Measurements from ENCODE around the gene CHPT1. TPM values are rescaled to one million over a fixed set of nuclear protein-coding genes. Genes with fewer than 3 reads are reported as not detected.
"Not testable (repeated sequence)": the region's sequence is repeated elsewhere in the genome, so short reads cannot be mapped to it uniquely, and the experiment has no call there.

CHPT1 gene
- total and polyA plus RNA-seq, 4 donors, result 48.5 to 53.1 (median 50.7) TPM

DNA sequence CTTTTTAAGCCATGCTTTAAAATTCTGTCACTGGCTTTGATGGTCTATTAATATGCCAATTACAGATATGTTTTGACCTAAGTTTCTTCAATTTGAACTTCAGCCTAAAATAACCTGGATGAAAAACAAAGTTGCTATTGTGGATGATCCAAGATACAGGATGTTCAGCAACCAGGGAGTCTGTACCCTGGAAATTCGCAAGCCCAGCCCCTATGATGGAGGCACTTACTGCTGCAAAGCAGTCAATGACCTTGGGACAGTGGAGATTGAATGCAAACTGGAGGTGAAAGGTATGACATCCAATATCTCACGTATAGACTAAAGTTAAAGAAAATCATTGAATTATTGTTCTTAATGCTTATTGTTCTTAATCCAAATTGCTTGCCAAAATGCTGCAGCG is 17.2 kb upstream of the CHPT1 start:
- H3K27ac ChIP-seq (ENCODE audit: low read depth, low read length), result no peak overlapping the region
- no peaks in the 10 kb centered on the region for H3K4me1 ChIP-seq (ENCODE audit: control insufficient read depth, insufficient read depth, low read length)
- H3K4me3 ChIP-seq (ENCODE audit: low read depth, low read length), result no peak overlapping the region

DNA sequence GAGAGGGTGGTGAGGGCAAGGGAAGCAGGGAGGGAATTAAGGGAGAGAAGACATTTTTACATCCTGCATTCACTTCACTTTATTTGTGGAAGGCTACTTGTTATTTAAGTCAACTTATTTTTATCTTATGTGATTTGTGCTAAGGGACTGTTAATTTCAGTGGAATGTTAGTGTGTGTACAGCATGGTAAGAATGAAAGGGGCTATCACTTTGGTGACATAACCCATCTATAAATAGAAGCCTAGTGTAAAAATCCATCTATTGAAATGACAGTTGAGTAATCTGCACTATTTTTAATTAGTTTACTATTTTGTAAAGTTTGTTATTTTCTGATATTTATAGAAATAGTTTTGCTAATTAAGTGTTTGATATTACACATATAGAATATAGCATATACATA is 16.8 kb upstream of the CHPT1 start:
- H3K36me3 ChIP-seq (ENCODE audit: control insufficient read depth, insufficient read depth, low read length), result no peaks in the 10 kb centered on the region
- no peaks in the 10 kb centered on the region for H3K27me3 ChIP-seq (ENCODE audit: control insufficient read depth, insufficient read depth, low read length)
- H3K27ac ChIP-seq (ENCODE audit: low read depth, low read length), result no peak overlapping the region
- H3K4me1 ChIP-seq (ENCODE audit: control insufficient read depth, insufficient read depth, low read length), result no peaks in the 10 kb centered on the region
- H3K9me3 ChIP-seq (ENCODE audit: control insufficient read depth, insufficient read depth, low read length), result no peaks in the 10 kb centered on the region
- H3K4me3 ChIP-seq (ENCODE audit: low read depth, low read length), result no peak overlapping the region
- no peak for DNase-seq (ENCODE audit: low read depth in 4 of 6, low spot score in 6 of 6)

More for the DNA sequence above, 17.2 kb upstream of the CHPT1 start:
- DNase-seq (ENCODE audit: low read depth in 4 of 6, low spot score in 6 of 6), result no peak
- H3K36me3 ChIP-seq (ENCODE audit: control insufficient read depth, insufficient read depth, low read length), result no peaks in the 10 kb centered on the region
- WGBS (ENCODE audit: insufficient coverage), result 100% methylated on average over 1 of the region's 3 CpGs
- H3K27me3 ChIP-seq (ENCODE audit: control insufficient read depth, insufficient read depth, low read length), result no peaks in the 10 kb centered on the region
- H3K9me3 ChIP-seq (ENCODE audit: control insufficient read depth, insufficient read depth, low read length), result no peaks in the 10 kb centered on the region

DNA sequence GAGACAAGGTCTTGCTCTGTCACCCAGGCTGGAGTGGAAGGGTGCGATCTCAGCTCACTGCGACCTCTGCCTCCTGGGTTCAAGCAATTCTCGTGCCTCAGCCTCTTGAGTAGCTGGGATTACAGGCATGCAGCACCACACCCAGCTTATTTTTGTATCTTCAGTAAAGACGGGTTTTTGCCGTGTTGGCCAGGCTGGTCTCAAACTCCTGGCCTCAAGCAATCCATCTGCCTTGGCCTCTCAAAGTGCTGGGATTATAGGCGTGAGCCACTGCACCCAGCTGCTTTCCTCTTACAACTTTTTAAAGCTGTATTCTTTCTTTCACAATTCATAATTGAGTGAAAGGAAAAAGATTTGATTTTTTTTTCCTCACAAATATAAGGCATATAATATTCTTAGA is 15.8 kb upstream of the CHPT1 start:
- H3K4me1 ChIP-seq (ENCODE audit: control insufficient read depth, insufficient read depth, low read length); H3K9me3 ChIP-seq (ENCODE audit: control insufficient read depth, insufficient read depth, low read length); DNase-seq (ENCODE audit: low read depth in 4 of 6, low spot score in 6 of 6); H3K36me3 ChIP-seq (ENCODE audit: control insufficient read depth, insufficient read depth, low read length); H3K27ac ChIP-seq (ENCODE audit: low read depth, low read length); H3K4me3 ChIP-seq (ENCODE audit: low read depth, low read length); H3K27me3 ChIP-seq (ENCODE audit: control insufficient read depth, insufficient read depth, low read length): not testable (repeated sequence)
- WGBS (ENCODE audit: insufficient coverage), result 86% methylated on average over 5 of the region's 6 CpGs

DNA sequence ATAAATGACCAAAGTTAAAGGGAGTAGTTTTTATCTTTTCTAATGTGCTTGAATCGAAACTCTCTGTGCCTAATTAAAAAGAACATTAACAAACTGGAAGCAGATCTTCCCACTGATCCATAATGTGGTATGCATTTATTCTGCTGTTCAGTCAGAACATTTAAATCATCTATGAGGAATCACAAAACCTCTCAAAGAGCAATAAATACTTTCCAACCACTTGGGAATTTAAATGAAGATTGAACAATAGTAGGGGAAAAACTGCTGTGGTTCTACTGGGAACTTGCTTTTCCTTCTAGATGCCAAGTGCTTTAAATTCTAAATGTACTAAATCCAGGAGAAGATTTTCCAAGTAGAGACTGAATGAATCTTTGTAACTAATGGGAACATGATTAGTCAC is 12.3 kb upstream of the CHPT1 start:
- no CpG with 5 or more reads among the region's 1 CpG for WGBS (ENCODE audit: insufficient coverage)
- Histone ChIP-seq H3K4me1 (ENCODE audit: control insufficient read depth, insufficient read depth, low read length) (no peaks in the 10 kb centered on the region), H3K27me3 (ENCODE audit: control insufficient read depth, insufficient read depth, low read length) (no peaks in the 10 kb centered on the region), H3K36me3 (ENCODE audit: control insufficient read depth, insufficient read depth, low read length) (no peaks in the 10 kb centered on the region), H3K27ac (ENCODE audit: low read depth, low read length) (peak overlapping the region; percentile 42), H3K9me3 (ENCODE audit: control insufficient read depth, insufficient read depth, low read length) (no peaks in the 10 kb centered on the region), H3K4me3 (ENCODE audit: low read depth, low read length) (no peak overlapping the region)
- DNase-seq (ENCODE audit: low read depth in 4 of 6, low spot score in 6 of 6), result no peak

GRCh38 chr12:101686176-101686575 is 11.3 kb upstream of the CHPT1 start:
- no peaks in the 10 kb centered on the region for H3K27me3 ChIP-seq (ENCODE audit: control insufficient read depth, insufficient read depth, low read length)

DNA sequence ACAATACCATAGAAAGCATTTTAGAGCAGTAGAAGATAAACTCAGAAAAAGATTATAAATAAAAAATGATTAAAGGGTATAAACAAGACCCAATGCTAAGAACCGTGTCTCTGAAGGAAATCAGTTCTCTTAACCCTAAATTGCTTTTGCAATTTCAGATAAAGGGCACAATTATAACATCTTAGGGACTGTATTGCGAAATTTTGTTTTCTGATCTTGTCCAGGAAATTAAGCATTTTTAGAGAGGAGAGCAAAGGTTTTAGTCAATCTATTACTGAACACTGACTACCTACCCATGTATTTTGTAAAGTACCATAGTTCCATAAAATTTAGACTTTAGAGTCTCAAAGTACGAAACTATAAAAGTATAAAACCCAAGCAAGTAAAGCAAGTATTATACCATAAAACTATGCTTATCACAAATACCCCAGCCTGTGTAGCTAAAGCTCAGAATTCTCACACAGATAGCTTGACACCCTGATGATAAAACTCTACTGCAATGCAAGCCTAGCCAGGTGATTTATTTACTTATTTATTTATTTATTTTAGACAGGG is 6.8 kb upstream of the CHPT1 start:
- DNase-seq (ENCODE audit: low read depth in 4 of 6, low spot score in 6 of 6), result no peak
- Histone ChIP-seq H3K4me3 (ENCODE audit: low read depth, low read length) (no peak overlapping the region), H3K9me3 (ENCODE audit: control insufficient read depth, insufficient read depth, low read length) (no peaks in the 10 kb centered on the region), H3K4me1 (ENCODE audit: control insufficient read depth, insufficient read depth, low read length) (no peaks in the 10 kb centered on the region), H3K36me3 (ENCODE audit: control insufficient read depth, insufficient read depth, low read length) (no peaks in the 10 kb centered on the region), H3K27me3 (ENCODE audit: control insufficient read depth, insufficient read depth, low read length) (no peaks in the 10 kb centered on the region), H3K27ac (ENCODE audit: low read depth, low read length) (no peak overlapping the region)
- WGBS (ENCODE audit: insufficient coverage), result no CpG with 5 or more reads among the region's 3 CpGs

More at GRCh38 chr12:101686176-101686575, 11.3 kb upstream of the CHPT1 start:
- Histone ChIP-seq H3K4me3 (ENCODE audit: low read depth, low read length) (no peak overlapping the region), H3K4me1 (ENCODE audit: control insufficient read depth, insufficient read depth, low read length) (no peaks in the 10 kb centered on the region), H3K36me3 (ENCODE audit: control insufficient read depth, insufficient read depth, low read length) (no peaks in the 10 kb centered on the region), H3K9me3 (ENCODE audit: control insufficient read depth, insufficient read depth, low read length) (no peaks in the 10 kb centered on the region), H3K27ac (ENCODE audit: low read depth, low read length) (peak overlapping the region; percentile 57)
- DNase-seq (ENCODE audit: low read depth in 4 of 6, low spot score in 6 of 6), result peak in 1 of 6 donors; percentile 76
- 50% methylated on average over 1 of the region's 1 CpG for WGBS (ENCODE audit: insufficient coverage)

DNA sequence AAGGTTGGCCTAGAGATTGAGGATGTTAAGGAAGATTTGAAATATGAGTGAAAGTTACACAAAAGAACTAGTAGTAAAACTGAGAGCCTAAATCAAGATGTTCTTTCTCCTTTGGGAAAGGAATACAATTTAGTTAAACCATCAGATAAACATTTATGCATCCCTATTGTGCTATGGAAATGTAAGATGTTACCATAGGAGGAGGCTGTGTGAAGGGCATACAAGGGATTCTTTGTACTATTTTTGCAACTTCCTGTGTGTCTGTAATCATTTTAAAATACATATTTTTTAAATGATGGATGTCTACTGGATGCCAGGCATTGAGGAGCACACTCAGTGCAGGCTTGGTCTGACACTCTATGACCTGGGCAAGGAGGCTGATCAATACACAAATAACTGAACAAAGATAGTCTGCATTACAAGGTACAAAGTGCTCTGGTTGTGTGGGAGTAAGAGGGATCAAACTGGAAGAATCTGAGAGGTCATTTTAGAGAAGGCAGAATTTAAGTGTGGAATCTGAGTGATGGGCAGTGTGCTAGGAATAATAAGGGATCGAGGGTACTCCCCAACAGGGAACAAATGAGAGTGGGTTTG is 5.8 kb upstream of the CHPT1 start:
- Histone ChIP-seq H3K36me3 (ENCODE audit: control insufficient read depth, insufficient read depth, low read length) (no peaks in the 10 kb centered on the region), H3K9me3 (ENCODE audit: control insufficient read depth, insufficient read depth, low read length) (no peaks in the 10 kb centered on the region), H3K27me3 (ENCODE audit: control insufficient read depth, insufficient read depth, low read length) (no peaks in the 10 kb centered on the region), H3K27ac (ENCODE audit: low read depth, low read length) (no peak overlapping the region), H3K4me3 (ENCODE audit: low read depth, low read length) (no peak overlapping the region), H3K4me1 (ENCODE audit: control insufficient read depth, insufficient read depth, low read length) (peaks cover 4% of the 10 kb centered on the region)
- DNase-seq (ENCODE audit: low read depth in 4 of 6, low spot score in 6 of 6), result no peak
- 100% methylated on average over 1 of the region's 1 CpG for WGBS (ENCODE audit: insufficient coverage)

DNA sequence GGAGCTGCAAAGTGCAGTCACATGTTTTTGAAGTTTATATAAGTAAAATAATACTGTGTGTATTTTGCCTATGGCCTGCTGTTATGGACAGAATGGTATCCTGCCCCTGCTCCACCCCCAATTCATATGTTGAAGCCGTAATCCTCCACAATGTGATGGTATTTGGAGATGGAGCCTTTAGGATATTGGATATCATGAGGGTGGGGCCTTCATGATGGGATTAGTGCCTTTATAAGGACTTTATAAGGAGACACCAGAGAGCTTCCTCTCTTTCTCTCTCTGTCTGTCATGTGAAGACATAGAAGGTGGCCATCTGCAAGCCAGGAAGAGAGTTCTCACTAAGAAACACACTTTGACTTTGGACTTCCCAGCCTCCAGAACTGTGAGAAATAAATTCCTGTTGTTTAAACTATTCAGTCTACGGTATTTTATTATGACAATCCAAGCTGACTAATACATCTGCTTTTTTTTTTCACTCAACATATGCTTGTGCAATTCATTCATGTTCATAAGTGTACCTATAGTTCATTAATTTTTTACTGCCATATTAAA is 3.1 kb upstream of the CHPT1 start:
- peaks cover 18% of the 10 kb centered on the region for H3K4me1 ChIP-seq (ENCODE audit: control insufficient read depth, insufficient read depth, low read length)
- H3K9me3 ChIP-seq (ENCODE audit: control insufficient read depth, insufficient read depth, low read length), result no peaks in the 10 kb centered on the region
- H3K27me3 ChIP-seq (ENCODE audit: control insufficient read depth, insufficient read depth, low read length), result no peaks in the 10 kb centered on the region
- DNase-seq (ENCODE audit: low read depth in 4 of 6, low spot score in 6 of 6), result no peak
- H3K27ac ChIP-seq (ENCODE audit: low read depth, low read length), result no peak overlapping the region
- H3K4me3 ChIP-seq (ENCODE audit: low read depth, low read length), result no peak overlapping the region
- no peaks in the 10 kb centered on the region for H3K36me3 ChIP-seq (ENCODE audit: control insufficient read depth, insufficient read depth, low read length)
- no CpG with 5 or more reads among the region's 2 CpGs for WGBS (ENCODE audit: insufficient coverage)

DNA sequence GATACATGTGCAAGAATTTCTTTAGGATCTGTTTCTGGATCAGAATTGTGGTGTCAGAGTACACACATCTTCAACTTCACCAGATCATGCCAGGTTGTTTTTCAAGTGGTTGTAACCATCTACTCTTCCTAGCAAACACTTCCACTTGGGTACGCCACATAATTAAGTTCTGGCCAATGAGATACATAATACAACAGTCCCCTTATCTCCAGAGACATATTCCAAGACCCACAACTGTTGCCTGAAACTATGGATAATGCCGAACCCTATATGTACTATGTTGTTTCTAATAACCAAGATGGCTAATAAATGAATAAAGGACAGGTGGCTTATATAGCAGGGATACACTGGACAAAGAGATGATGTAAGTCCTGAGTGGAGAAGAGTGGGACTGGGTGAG is 2.5 kb upstream of the CHPT1 start:
- H3K27me3 ChIP-seq (ENCODE audit: control insufficient read depth, insufficient read depth, low read length), result no peaks in the 10 kb centered on the region
- 83% methylated on average over 1 of the region's 2 CpGs for WGBS (ENCODE audit: insufficient coverage)
- no peak overlapping the region for H3K27ac ChIP-seq (ENCODE audit: low read depth, low read length)
- peaks cover 19% of the 10 kb centered on the region for H3K4me1 ChIP-seq (ENCODE audit: control insufficient read depth, insufficient read depth, low read length)
- no peaks in the 10 kb centered on the region for H3K36me3 ChIP-seq (ENCODE audit: control insufficient read depth, insufficient read depth, low read length)
- no peak for DNase-seq (ENCODE audit: low read depth in 4 of 6, low spot score in 6 of 6)
- no peak overlapping the region for H3K4me3 ChIP-seq (ENCODE audit: low read depth, low read length)
- H3K9me3 ChIP-seq (ENCODE audit: control insufficient read depth, insufficient read depth, low read length), result no peaks in the 10 kb centered on the region

- H3K27me3 ChIP-seq (ENCODE audit: control insufficient read depth, insufficient read depth, low read length), result no peaks in the 10 kb centered on the region
- peaks cover 19% of the 10 kb centered on the region for H3K4me1 ChIP-seq (ENCODE audit: control insufficient read depth, insufficient read depth, low read length)
- H3K9me3 ChIP-seq (ENCODE audit: control insufficient read depth, insufficient read depth, low read length), result no peaks in the 10 kb centered on the region
- no peaks in the 10 kb centered on the region for H3K36me3 ChIP-seq (ENCODE audit: control insufficient read depth, insufficient read depth, low read length)
- WGBS (ENCODE audit: insufficient coverage), result 100% methylated on average over 1 of the region's 1 CpG
- no peak for DNase-seq (ENCODE audit: low read depth in 4 of 6, low spot score in 6 of 6)
- no peak overlapping the region for H3K4me3 ChIP-seq (ENCODE audit: low read depth, low read length)
- H3K27ac ChIP-seq (ENCODE audit: low read depth, low read length), result no peak overlapping the region
These were observed 1.7 kb upstream of the CHPT1 start for GRCh38 chr12:101695706-101696105.

All from spinal cord (tissue), 10 donors.